Endothelial cell (in vitro differentiated cells): Measurements from ENCODE around the gene KDM2B. TPM values are rescaled to one million over a fixed set of nuclear protein-coding genes. Genes with fewer than 3 reads are reported as not detected.

Experiments used
- DNase-seq: peaks from one replicate; pipeline ENCODE4 v3.0.0; 2021; ENCODE audit warnings: low spot score
- H3K27ac Mint-ChIP-seq: one replicate; pipeline ENCODE4 v1.8.0; 2021; ENCODE audit warnings: mixed read lengths, inconsistent platforms; ENCODE audit not compliant: unreplicated experiment
- H3K27me3 Mint-ChIP-seq: one replicate; pipeline ENCODE4 v1.8.0; 2021; ENCODE audit warnings: mild to moderate bottlenecking, moderate library complexity, mixed read lengths, inconsistent platforms; ENCODE audit not compliant: unreplicated experiment
- H3K36me3 Mint-ChIP-seq: one replicate; pipeline ENCODE4 v1.8.0; 2021; ENCODE audit warnings: mild to moderate bottlenecking, low read depth, mixed read lengths, inconsistent platforms; ENCODE audit not compliant: unreplicated experiment
- H3K4me1 Mint-ChIP-seq: one replicate; pipeline ENCODE4 v1.8.0; 2021; ENCODE audit warnings: mild to moderate bottlenecking, mixed read lengths, inconsistent platforms; ENCODE audit not compliant: unreplicated experiment
- H3K4me3 Mint-ChIP-seq: one replicate; pipeline ENCODE4 v1.8.0; 2021; ENCODE audit warnings: mild to moderate bottlenecking, mixed read lengths, inconsistent platforms; ENCODE audit not compliant: unreplicated experiment
- H3K9me3 Mint-ChIP-seq: one replicate; pipeline ENCODE4 v1.8.0; 2021; ENCODE audit warnings: mixed read lengths, inconsistent platforms; ENCODE audit not compliant: unreplicated experiment
- CTCF ChIP-seq: fragments of 200-600 bp; sonication (generic); IDR thresholded peaks from one replicate; pipeline ENCODE4 v1.5.0; 2021; ENCODE audit warnings: antibody characterized with exemption; ENCODE audit not compliant: unreplicated experiment
- total RNA-seq: library from RNA; stranded (reverse); fragmentation: NEBNext Ultra II Directional; extraction: Animal tissue kit (Norgen Biotek cat#: 25700); gene quantifications from one replicate; pipeline ENCODE4 v1.2.1, GENCODE V29; 2021; ENCODE audit not compliant: unreplicated experiment

The KDM2B gene
- total RNA-seq, 1 donor from 2014 or later = 36.7 TPM

- H3K9me3 Mint-ChIP-seq = no peaks in the 10 kb centered on the region
- H3K4me3 Mint-ChIP-seq = no peak overlapping the region
- H3K27ac Mint-ChIP-seq = no peak overlapping the region
- TF ChIP-seq CTCF = no peak
- peaks cover 14% of the 10 kb centered on the region for H3K36me3 Mint-ChIP-seq
- no peak for DNase-seq
- peaks cover 1% of the 10 kb centered on the region for H3K4me1 Mint-ChIP-seq
- peaks cover 2% of the 10 kb centered on the region for H3K27me3 Mint-ChIP-seq
Measured at GRCh38 chr12:121570467-121571283, 10.1 kb downstream of the KDM2B start.

GRCh38 chr12:121568971-121569751 is 11.7 kb downstream of the KDM2B start:
- no peaks in the 10 kb centered on the region for H3K4me1 Mint-ChIP-seq
- no peak for DNase-seq
- H3K27ac Mint-ChIP-seq = no peak overlapping the region
- H3K27me3 Mint-ChIP-seq = no peaks in the 10 kb centered on the region
- no peak overlapping the region for H3K4me3 Mint-ChIP-seq
- TF ChIP-seq CTCF = no peak
- H3K36me3 Mint-ChIP-seq = peaks cover 8% of the 10 kb centered on the region
- H3K9me3 Mint-ChIP-seq = no peaks in the 10 kb centered on the region

GRCh38 chr12:121568518-121568917 is 12.3 kb downstream of the KDM2B start:
- Mint-ChIP-seq H3K27ac (no peak overlapping the region), H3K4me1 (no peaks in the 10 kb centered on the region), H3K9me3 (no peaks in the 10 kb centered on the region), H3K4me3 (no peak overlapping the region), H3K27me3 (no peaks in the 10 kb centered on the region), H3K36me3 (peaks cover 4% of the 10 kb centered on the region)
- no peak for DNase-seq
- no peak for TF ChIP-seq CTCF

- no peak for TF ChIP-seq CTCF
- Mint-ChIP-seq H3K27me3 (peaks cover 1% of the 10 kb centered on the region), H3K27ac (no peak overlapping the region), H3K9me3 (no peaks in the 10 kb centered on the region), H3K4me3 (no peak overlapping the region), H3K36me3 (no peaks in the 10 kb centered on the region), H3K4me1 (no peaks in the 10 kb centered on the region)
- DNase-seq = no peak
Measured at GRCh38 chr12:121565076-121565475, 15.7 kb downstream of the KDM2B start.

GRCh38 chr12:121562488-121562887 is 18.3 kb downstream of the KDM2B start:
- Mint-ChIP-seq H3K4me3 (no peak overlapping the region), H3K9me3 (no peaks in the 10 kb centered on the region), H3K4me1 (no peaks in the 10 kb centered on the region), H3K27ac (no peak overlapping the region), H3K27me3 (peaks cover 1% of the 10 kb centered on the region), H3K36me3 (no peaks in the 10 kb centered on the region)
- TF ChIP-seq CTCF = no peak
- no peak for DNase-seq
